ENCODE data around the gene ISG20L2. TPM values are rescaled to one million over a fixed set of nuclear protein-coding genes. Genes with fewer than 3 reads are reported as not detected.

The ISG20L2 gene
- total RNA-seq, 2 donors from 2014 or later: 15.0 to 19.8 TPM

GRCh38 chr1:156742801-156743200 is 14.2 kb upstream of the ISG20L2 start:
- TF ChIP-seq CTCF (IDR thresholded peaks at IDR 0.05): no peak
- DNase-seq (ENCODE audit: low spot score): no peak
- Histone ChIP-seq H3K27ac (no peak overlapping the region), H3K9me3 (no peaks in the 10 kb centered on the region), H3K4me1 (ENCODE audit: control insufficient read depth in 1 of 2, low read depth in 2 of 2) (peaks cover 23 to 39% of the 10 kb centered on the region in 2 donors), H3K27me3 (replicated peaks; ENCODE audit: insufficient read depth) (no peaks in the 10 kb centered on the region), H3K4me3 (no peak overlapping the region), H3K36me3 (peaks cover 17% of the 10 kb centered on the region)
- ATAC-seq (ENCODE audit: insufficient number of reproducible peaks, low FRiP score, low read depth): no peak

GRCh38 chr1:156742017-156742416 is 13.5 kb upstream of the ISG20L2 start:
- H3K9me3 ChIP-seq: no peaks in the 10 kb centered on the region
- no peak for TF ChIP-seq CTCF (IDR thresholded peaks at IDR 0.05)
- peaks cover 20 to 33% of the 10 kb centered on the region in 2 donors for H3K4me1 ChIP-seq (ENCODE audit: control insufficient read depth in 1 of 2, low read depth in 2 of 2)
- no peak for DNase-seq (ENCODE audit: low spot score)
- no peak overlapping the region for H3K4me3 ChIP-seq
- ATAC-seq (ENCODE audit: insufficient number of reproducible peaks, low FRiP score, low read depth): no peak
- no peaks in the 10 kb centered on the region for H3K27me3 ChIP-seq (replicated peaks; ENCODE audit: insufficient read depth)
- H3K36me3 ChIP-seq: peaks cover 17% of the 10 kb centered on the region
- peak overlapping the region; percentile 77 to 81 for H3K27ac ChIP-seq

GRCh38 chr1:156741481-156741983 is 13.0 kb upstream of the ISG20L2 start:
- Histone ChIP-seq H3K9me3 (no peaks in the 10 kb centered on the region), H3K36me3 (peaks cover 18% of the 10 kb centered on the region)
- ATAC-seq (ENCODE audit: insufficient number of reproducible peaks, low FRiP score, low read depth): no peak

GRCh38 chr1:156740741-156741480 is 12.3 kb upstream of the ISG20L2 start, which contains the start of gene MRPL24:
MRPL24 (minus strand) TSS chr1:156741088; CDS start chr1:156738704, 2,384 bp downstream.
- Histone ChIP-seq H3K4me3 (peak within 1 kb of the TSS; percentile 88), H3K4me1 (ENCODE audit: control insufficient read depth in 1 of 2, low read depth in 2 of 2) (peaks cover 14 to 27% of the 10 kb centered on the region in 2 donors), H3K27ac (peak within 1 kb of the TSS; percentile 77 to 81), H3K36me3 (peaks cover 25% of the 10 kb centered on the region), H3K27me3 (replicated peaks; ENCODE audit: insufficient read depth) (no peaks in the 10 kb centered on the region), H3K9me3 (no peaks in the 10 kb centered on the region)
- DNase-seq (ENCODE audit: low spot score): peak; percentile 97
- peak; percentile 97 for ATAC-seq (ENCODE audit: insufficient number of reproducible peaks, low FRiP score, low read depth)
- no peak for TF ChIP-seq CTCF (IDR thresholded peaks at IDR 0.05)

More at GRCh38 chr1:156741481-156741983, 13.0 kb upstream of the ISG20L2 start:
- TF ChIP-seq CTCF (IDR thresholded peaks at IDR 0.05): no peak
- Histone ChIP-seq H3K27ac (peak overlapping the region; percentile 77 to 81), H3K4me3 (peak overlapping the region; percentile 88), H3K4me1 (ENCODE audit: control insufficient read depth in 1 of 2, low read depth in 2 of 2) (peaks cover 20 to 33% of the 10 kb centered on the region in 2 donors), H3K27me3 (replicated peaks; ENCODE audit: insufficient read depth) (no peaks in the 10 kb centered on the region)
- DNase-seq (ENCODE audit: low spot score): no peak

- TF ChIP-seq CTCF (IDR thresholded peaks at IDR 0.05): no peak
- ATAC-seq (ENCODE audit: insufficient number of reproducible peaks, low FRiP score, low read depth) (no peak), DNase-seq (ENCODE audit: low spot score) (no peak)
- H3K36me3 ChIP-seq: peaks cover 28% of the 10 kb centered on the region
- no peaks in the 10 kb centered on the region for H3K27me3 ChIP-seq (replicated peaks; ENCODE audit: insufficient read depth)
- peaks cover 10 to 21% of the 10 kb centered on the region in 2 donors for H3K4me1 ChIP-seq (ENCODE audit: control insufficient read depth in 1 of 2, low read depth in 2 of 2)
- H3K9me3 ChIP-seq: no peaks in the 10 kb centered on the region
- peak overlapping the region; percentile 16 to 59 for H3K27ac ChIP-seq
- H3K4me3 ChIP-seq: peak overlapping the region; percentile 88
These were observed 11.7 kb upstream of the ISG20L2 start for GRCh38 chr1:156740237-156740740.

All from thoracic aorta (tissue), 2 donors.